Psoas muscle (tissue), 8 donors: Measurements from ENCODE around the gene IL16. TPM values are rescaled to one million over a fixed set of nuclear protein-coding genes. Genes with fewer than 3 reads are reported as not detected.
A peak's percentile ranks its signal among the peaks of the same experiment; 100 is the strongest.

ENCODE experiments used
- ATAC-seq, 4 donors: fragments of 200-7000 bp; cut with Tn5 transposase; one replicate each; pipeline ENCODE4 v1.9.1; 2020; ENCODE audit warnings: moderate library complexity in 3 of 4, mild to moderate bottlenecking in 2 of 4
- DNase-seq, 2 donors: peaks; one replicate each; pipeline ENCODE4 v3.0.0-alpha.2; 2020
- H3K27ac ChIP-seq: fragments of 200-600 bp; one replicate; pipeline ENCODE4 v1.8.0; 2022
- H3K27me3 ChIP-seq, 3 donors: fragments of 200-600 bp in 1 of 3; one replicate each; pipeline versions ENCODE4 v1.6.1 to v1.8.0; 2013 to 2022; ENCODE audit warnings: low read length in 2 of 3, mild to moderate bottlenecking in 2 of 3, moderate library complexity in 1 of 3; ENCODE audit not compliant: insufficient read depth in 3 of 3
- H3K36me3 ChIP-seq, 2 donors: fragments of 200-600 bp in 1 of 2; one replicate each; pipeline versions ENCODE4 v1.6.1 to v1.8.0; 2013 to 2022; ENCODE audit warnings: low read depth in 1 of 2, mild to moderate bottlenecking in 1 of 2, moderate library complexity in 1 of 2; ENCODE audit not compliant: insufficient read depth in 1 of 2
- H3K4me1 ChIP-seq: fragments of 200-600 bp; one replicate; pipeline ENCODE4 v1.8.0; 2022
- H3K4me3 ChIP-seq: fragments of 200-600 bp; one replicate; pipeline ENCODE4 v1.8.0; 2022; ENCODE audit warnings: mild to moderate bottlenecking
- H3K9me3 ChIP-seq: fragments of 200-600 bp; one replicate; pipeline ENCODE4 v1.8.0; 2022
- CTCF ChIP-seq: fragments of 200-600 bp; IDR thresholded peaks from one replicate; pipeline ENCODE4 v1.8.0; 2022; ENCODE audit warnings: antibody characterized with exemption
- WGBS, 3 donors: extraction: QIAGEN DNeasy Blood & Tissue Kit; methylation state at CpG; one replicate each; pipeline versions ENCODE4 v1.1.6 to v1.1.7; 2013; 5-methylcytosine and 5-hydroxymethylcytosine counted together
- intact Hi-C, 2 donors: fragments of 100-400 bp; cut with DNase I; formaldehyde crosslinking; loops; one replicate each; pipeline versions ENCODE4 v1.11.0 to v1.14.2; 2022
- polyA plus RNA-seq, 3 donors: library from polyadenylated mRNA; stranded (reverse); fragments of 200-250 nt; gene quantifications; one replicate each; pipeline ENCODE4 v1.2.3, GENCODE V29; 2013
- total RNA-seq, 4 donors: library from RNA; stranded (reverse); fragmentation: NEBNext Ultra II Directional in 2 of 4; extraction: Animal tissue kit (Norgen Biotek cat#: 25700) in 2 of 4; gene quantifications; one replicate each; pipeline versions ENCODE4 v1.2.1 to v1.2.4, GENCODE V29; 2021 to 2023
- donor health status: healthy with polysubstance abuse.
- donor health status: DM: no; HTN: no; CAD: no; lungs with moderate emphysema.
- donor health status: Bipolar disorder and iron deficiency.
- donor health status: healthy.
- donor health status: DM: yes; HTN: yes; CAD: no.
- donor health status: DM: no; HTN: no; CAD: no.
- donor health status: DM: no; HTN: no; CAD: no.
- donor health status: DM: yes; HTN: yes; CAD: no.

IL16 gene
- total and polyA plus RNA-seq, 7 donors = 1.2 to 5.3 (median 2.4) TPM

- DNase-seq = no peak
Measured at GRCh38 chr15:81254916-81255290, 58.2 kb downstream of the IL16 start.

GRCh38 chr15:81255315-81255957 is 58.8 kb downstream of the IL16 start:
- no peaks in the 10 kb centered on the region for H3K9me3 ChIP-seq
- H3K27ac ChIP-seq = no peak overlapping the region
- intact Hi-C loops = no loop called here
- WGBS, 3 donors = 67 to 73% (median 72%) methylated on average over 5 of the region's 5 CpGs
- DNase-seq (no peak), ATAC-seq (no peak)
- TF ChIP-seq CTCF = no peak
- H3K36me3 ChIP-seq = no peaks in the 10 kb centered on the region
- no peaks in the 10 kb centered on the region for H3K4me1 ChIP-seq
- H3K4me3 ChIP-seq = no peak overlapping the region
- peaks cover 0 to 8% (median 7%) of the 10 kb centered on the region in 3 donors for H3K27me3 ChIP-seq

More at GRCh38 chr15:81254916-81255290, 58.2 kb downstream of the IL16 start:
- intact Hi-C loops = no loop called here
- H3K4me1 ChIP-seq = no peaks in the 10 kb centered on the region
- no peak overlapping the region for H3K27ac ChIP-seq
- no peak overlapping the region for H3K4me3 ChIP-seq
- 81 to 84% (median 83%) methylated on average over 3 of the region's 3 CpGs for WGBS, 3 donors
- ATAC-seq = no peak
- peaks cover 0 to 8% (median 7%) of the 10 kb centered on the region in 3 donors for H3K27me3 ChIP-seq
- no peaks in the 10 kb centered on the region for H3K36me3 ChIP-seq
- no peaks in the 10 kb centered on the region for H3K9me3 ChIP-seq
- no peak for TF ChIP-seq CTCF

GRCh38 chr15:81255958-81256320 is 59.3 kb downstream of the IL16 start:
- TF ChIP-seq CTCF = no peak
- Histone ChIP-seq H3K27ac (no peak overlapping the region), H3K9me3 (no peaks in the 10 kb centered on the region), H3K27me3 (peaks cover 0 to 7% (median 7%) of the 10 kb centered on the region in 3 donors), H3K4me3 (no peak overlapping the region), H3K4me1 (no peaks in the 10 kb centered on the region), H3K36me3 (no peaks in the 10 kb centered on the region)
- DNase-seq (no peak), ATAC-seq (no peak)
- intact Hi-C loops = no loop called here

GRCh38 chr15:81256916-81257315 is 60.2 kb downstream of the IL16 start:
- 47 to 49% (median 48%) methylated on average over 1 of the region's 1 CpG for WGBS, 3 donors
- no peaks in the 10 kb centered on the region for H3K36me3 ChIP-seq

More at GRCh38 chr15:81256916-81257315, 60.2 kb downstream of the IL16 start:
- H3K9me3 ChIP-seq = no peaks in the 10 kb centered on the region
- intact Hi-C loops = no loop called here
- H3K4me1 ChIP-seq = no peaks in the 10 kb centered on the region
- ATAC-seq = peak in 1 of 4 donors; percentile 38
- peaks cover 0 to 4% (median 3%) of the 10 kb centered on the region in 3 donors for H3K27me3 ChIP-seq
- H3K4me3 ChIP-seq = no peak overlapping the region
- peak; percentile 33 for TF ChIP-seq CTCF
- no peak overlapping the region for H3K27ac ChIP-seq
- DNase-seq = no peak
